HepG2 (cell line): ENCODE measurements around the gene TMEM247. TPM values are rescaled to one million over a fixed set of nuclear protein-coding genes. Genes with fewer than 3 reads are reported as not detected.

Experiments used
- ATAC-seq: fragments of 200-7000 bp; cut with Tn5 transposase; 3 replicates; pipeline ENCODE4 v1.9.1; 2020; ENCODE audit warnings: mild to moderate bottlenecking, moderate library complexity
- BruUV-seq: library from RNA; stranded (reverse); fragments of 400-500 nt; replicated peaks from 2 replicates; lab custom pipeline; 2021; lab: Mats Ljungman, UMichigan
- CTCF ChIA-PET: fragments of 300-600 bp; formaldehyde crosslinking; extraction: SDS; loops from one replicate; lab custom pipeline; 2021; ENCODE audit warnings: low total read pairs, inconsistent platforms, low intra/inter-chr PET ratio; lab: Yijun Ruan, JAX
- POLR2A ChIA-PET: fragments of 350-600 bp; sonication (Branson Sonifier 250); formaldehyde crosslinking; loops from one replicate; lab custom pipeline; 2020; ENCODE audit warnings: antibody characterized with exemption, inconsistent platforms; lab: Yijun Ruan, JAX
- DNase-seq: peaks from one replicate; pipeline ENCODE4 v3.0.0-alpha.2; 2015; ENCODE audit warnings: low spot score
- FAIRE-seq: peaks from 3 replicates; lab custom pipeline; 2011; peaks lifted over from hg19 to GRCh38; lab: Jason Lieb, UNC
- H2AFZ ChIP-seq: one replicate; pipeline ENCODE4 v1.6.1; 2011; ENCODE audit warnings: low read length, inconsistent platforms
- H3K27ac ChIP-seq: fragments of 300-600 bp; 3 replicates; pipeline ENCODE4 v1.8.0; 2011; ENCODE audit warnings: mixed run types, mild to moderate bottlenecking, mixed read lengths, low read length, inconsistent platforms; ENCODE audit not compliant: insufficient read depth; ENCODE audit errors: extremely low read length
- H3K27me3 ChIP-seq, 2 experiments: fragments of 200-600 bp in 1 of 2; 2 replicates in 1 of 2; 3 replicates in 1 of 2; pipeline versions ENCODE4 v1.6.0 to v1.8.0; 2011; ENCODE audit warnings: low read length in 2 of 2, mild to moderate bottlenecking in 2 of 2, moderate library complexity in 2 of 2, inconsistent platforms in 1 of 2; ENCODE audit not compliant: insufficient read depth in 2 of 2, control insufficient read depth in 1 of 2
- H3K36me3 ChIP-seq, 2 experiments: fragments of 200-600 bp in 1 of 2; replicated peaks in 1 of 2; 2 replicates in 1 of 2; 3 replicates in 1 of 2; pipeline versions ENCODE4 v1.5.1 to v1.8.0; 2011; ENCODE audit warnings: low read length in 2 of 2, inconsistent platforms in 1 of 2; ENCODE audit not compliant: insufficient read depth in 2 of 2, control insufficient read depth in 1 of 2
- H3K4me1 ChIP-seq: 2 replicates; pipeline ENCODE4 v1.5.1; 2012; ENCODE audit warnings: low read length, inconsistent platforms; ENCODE audit not compliant: insufficient read depth
- H3K4me2 ChIP-seq: 2 replicates; pipeline ENCODE4 v1.6.0; 2011; ENCODE audit warnings: low read depth, low read length, inconsistent platforms
- H3K4me3 ChIP-seq, 3 experiments: fragments of 200-600 bp in 1 of 3; sonication (generic), shearing (Covaris generic) in 1 of 3; replicated peaks in 1 of 3; 2 replicates each; pipeline ENCODE4 v1.5.1; 2011 to 2016; ENCODE audit warnings: low read length in 3 of 3, inconsistent platforms in 2 of 3, low read depth in 2 of 3, mild to moderate bottlenecking in 2 of 3, control low read depth in 1 of 3, mixed read lengths in 1 of 3; ENCODE audit not compliant: insufficient read depth in 1 of 3
- H3K79me2 ChIP-seq: one replicate; pipeline ENCODE4 v1.6.1; 2011; ENCODE audit warnings: low read length, inconsistent platforms; ENCODE audit not compliant: insufficient read depth
- H3K9ac ChIP-seq: 2 replicates; pipeline ENCODE4 v1.6.0; 2011; ENCODE audit warnings: mild to moderate bottlenecking, low read depth, low read length, inconsistent platforms; ENCODE audit not compliant: insufficient read depth
- H3K9me3 ChIP-seq: 2 replicates; pipeline ENCODE4 v1.5.1; 2012; ENCODE audit warnings: mild to moderate bottlenecking, low read length
- H4K20me1 ChIP-seq: 2 replicates; pipeline ENCODE4 v1.6.0; 2011; ENCODE audit warnings: inconsistent platforms, mild to moderate bottlenecking, low read length, moderate library complexity; ENCODE audit not compliant: insufficient read depth
- PAXIP1 ChIP-seq: sonication (generic); formaldehyde crosslinking; conservative IDR thresholded peaks from 2 replicates; pipeline ENCODE4 v1.4.0; 2020; ENCODE audit warnings: mild to moderate bottlenecking, missing genetic modification reagents, moderate library complexity
- SRY ChIP-seq: sonication (generic); formaldehyde crosslinking; IDR thresholded peaks from 2 replicates; pipeline ENCODE4 v1.8.0; 2022; ENCODE audit warnings: mild to moderate bottlenecking, missing genetic modification reagents
- TFAP4 ChIP-seq: sonication (generic); IDR thresholded peaks from 2 replicates; pipeline ENCODE4 v1.6.1; 2016; ENCODE audit warnings: low read depth, borderline replicate concordance
- THYN1 ChIP-seq: sonication (generic); formaldehyde crosslinking; IDR thresholded peaks from 2 replicates; pipeline ENCODE4 v1.8.1; 2023; ENCODE audit warnings: low read depth, mild to moderate bottlenecking, moderate library complexity, missing genetic modification reagents, borderline replicate concordance
- ZNF292 ChIP-seq: sonication (generic); formaldehyde crosslinking; IDR thresholded peaks from 2 replicates; pipeline ENCODE4 v1.8.1; 2022; ENCODE audit warnings: mild to moderate bottlenecking, low read depth, missing genetic modification reagents, borderline replicate concordance
- ZNF430 ChIP-seq: sonication (generic); formaldehyde crosslinking; IDR thresholded peaks from 2 replicates; pipeline ENCODE4 v1.9.0; 2021; ENCODE audit warnings: mild to moderate bottlenecking, missing genetic modification reagents
- WGBS: methylation state at CpG from one replicate; pipeline ENCODE4 v1.1.6; 2017; ENCODE audit warnings: low lambda C conversion rate; 5-methylcytosine and 5-hydroxymethylcytosine counted together
- in situ Hi-C: cut with HindIII; loops from 2 replicates; pipeline ENCODE4 v1.10.0; 2017; ENCODE audit warnings: low pct_unique_long_range_greater_than_20kb; ENCODE audit not compliant: extremely low pct_ligation_motif_present
- intact Hi-C: fragments of 100-400 bp; cut with micrococcal nuclease; formaldehyde crosslinking; loops from one replicate; pipeline ENCODE4 v1.10.0; 2022; ENCODE audit not compliant: unreplicated experiment
- polyA plus RNA-seq, 8 experiments: library from polyadenylated mRNA; depleted of rRNA in 3 of 8; stranded (reverse) in 7 of 8; unstranded in 1 of 8; fragments of >200 nt; fragmentation: Illumina TruSeq in 4 of 8; extraction: Trizol in 4 of 8; gene quantifications; 2 replicates each; pipeline versions ENCODE4 v1.2.1 to v1.2.3, GENCODE V29; 2011 to 2016; ENCODE audit warnings: low read depth in 4 of 8, missing spikeins in 1 of 8, mixed read lengths in 1 of 8; ENCODE audit not compliant: insufficient read depth in 1 of 8
- total RNA-seq, 5 experiments: library from RNA; depleted of rRNA; stranded (reverse); fragments of >200 nt; fragmentation: Illumina TruSeq; extraction: Trizol; gene quantifications; 2 replicates each; pipeline ENCODE4 v1.2.3, GENCODE V29; 2016; ENCODE audit warnings: low read depth in 1 of 5
- TF ChIP-seq, protein P1 (sequence below): sonication (generic); formaldehyde crosslinking; IDR thresholded peaks from 2 replicates; pipeline ENCODE4 v1.4.0; 2020; ENCODE audit warnings: missing genetic modification reagents
- TF ChIP-seq, protein P2 (sequence below): IDR thresholded peaks from 2 replicates; pipeline ENCODE4 v1.6.1; 2016; ENCODE audit warnings: low read depth, control low read depth

Gene TMEM247
- total and polyA plus RNA-seq, 2 of the 13 experiments (the other 11 are each of a cell fraction or from before 2014, with no cell fraction given), result not detected

DNA sequence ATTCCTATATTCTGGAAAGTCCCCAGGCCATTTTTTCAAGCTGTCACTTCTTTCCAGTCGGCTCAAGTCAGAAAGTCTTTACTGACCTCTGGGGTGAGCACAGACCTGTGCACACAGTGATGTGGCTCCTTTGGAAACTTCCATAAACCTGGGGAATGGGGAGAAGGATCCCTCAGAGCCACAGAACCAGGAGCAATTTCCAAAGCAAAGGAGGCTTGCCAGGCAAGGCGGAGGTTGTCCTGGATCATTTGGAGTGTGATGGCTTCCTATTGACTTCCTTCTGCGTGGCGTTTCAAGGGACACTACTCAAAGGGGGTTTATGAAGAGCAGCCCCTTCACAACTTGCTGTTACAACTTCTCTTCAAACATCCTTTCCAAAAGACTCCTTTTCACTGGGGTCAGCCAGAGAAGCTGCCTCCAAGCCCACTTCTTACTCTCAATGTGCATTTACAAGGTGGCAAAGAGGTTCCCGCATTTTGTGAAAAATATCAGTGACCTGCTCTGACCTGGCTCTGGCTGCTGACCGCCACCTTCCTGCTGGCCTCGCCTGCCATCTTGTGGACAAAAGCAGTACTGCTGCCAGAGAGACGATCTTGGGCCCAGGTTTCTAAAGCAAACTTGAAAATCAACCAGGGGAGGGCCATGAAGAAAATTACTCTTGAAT lies 18.2 kb upstream of the TMEM247 start:
- ChIA-PET CTCF (interaction anchor here (0.9 to 2.4 kb wide), 10 partner anchors 71 to 468 kb away, joined by 3 to 22 read pairs (median 6); no protein-coding TSS in a partner anchor), POLR2A (interaction anchor here (0.6 to 2.0 kb wide), 3 partner anchors 26 to 164 kb away, joined by 3 to 7 read pairs (median 3); partner anchors contain the start of gene EPAS1)
- no peak overlapping the region for H3K27ac ChIP-seq
- no peaks in the 10 kb centered on the region for H4K20me1 ChIP-seq
- H3K9ac ChIP-seq, result no peak overlapping the region
- peak overlapping the region; percentile 36 for H2AFZ ChIP-seq
- BruUV-seq, result no TSS peak
- WGBS, result 24% methylated on average over 8 of the region's 8 CpGs
- no peaks in the 10 kb centered on the region for H3K36me3 ChIP-seq
- FAIRE-seq, result peak; percentile 97
- DNase-seq, result peak; percentile 70
- H3K4me1 ChIP-seq, result peaks cover 46% of the 10 kb centered on the region
- peak overlapping the region in 2 of 3 experiments; percentile 12 to 20; a peak in 3 of 6 replicates for H3K4me3 ChIP-seq
- H3K9me3 ChIP-seq, result no peaks in the 10 kb centered on the region
- H3K4me2 ChIP-seq, result peak overlapping the region; percentile 64
- intact Hi-C loops (loop anchor here (1.0 to 2.0 kb wide), 7 partner anchors 66 to 468 kb away; no protein-coding TSS in a partner anchor), in situ Hi-C loops (no loop called here)
- ATAC-seq, result peak; percentile 73
- H3K27me3 ChIP-seq, result peaks cover 0 to 14% of the 10 kb centered on the region in 2 experiments; a peak in 1 of 5 replicates
- no peaks in the 10 kb centered on the region for H3K79me2 ChIP-seq
- TF ChIP-seq THYN1 (CRISPR knock-in tag) (no peak), TFAP4 (no peak), ZNF430 (CRISPR knock-in tag) (peak; percentile 84; the same call in 1 of the 2 replicates), SRY (CRISPR knock-in tag) (0 out of 2 replicates have a peak, but pooled peaks have one; percentile 26), PAXIP1 (peak; percentile 35; the same call in 1 of the 2 replicates), ZNF292 (peak; percentile 42; the same call in 1 of the 2 replicates)
- TF ChIP-seq, protein P1, sequence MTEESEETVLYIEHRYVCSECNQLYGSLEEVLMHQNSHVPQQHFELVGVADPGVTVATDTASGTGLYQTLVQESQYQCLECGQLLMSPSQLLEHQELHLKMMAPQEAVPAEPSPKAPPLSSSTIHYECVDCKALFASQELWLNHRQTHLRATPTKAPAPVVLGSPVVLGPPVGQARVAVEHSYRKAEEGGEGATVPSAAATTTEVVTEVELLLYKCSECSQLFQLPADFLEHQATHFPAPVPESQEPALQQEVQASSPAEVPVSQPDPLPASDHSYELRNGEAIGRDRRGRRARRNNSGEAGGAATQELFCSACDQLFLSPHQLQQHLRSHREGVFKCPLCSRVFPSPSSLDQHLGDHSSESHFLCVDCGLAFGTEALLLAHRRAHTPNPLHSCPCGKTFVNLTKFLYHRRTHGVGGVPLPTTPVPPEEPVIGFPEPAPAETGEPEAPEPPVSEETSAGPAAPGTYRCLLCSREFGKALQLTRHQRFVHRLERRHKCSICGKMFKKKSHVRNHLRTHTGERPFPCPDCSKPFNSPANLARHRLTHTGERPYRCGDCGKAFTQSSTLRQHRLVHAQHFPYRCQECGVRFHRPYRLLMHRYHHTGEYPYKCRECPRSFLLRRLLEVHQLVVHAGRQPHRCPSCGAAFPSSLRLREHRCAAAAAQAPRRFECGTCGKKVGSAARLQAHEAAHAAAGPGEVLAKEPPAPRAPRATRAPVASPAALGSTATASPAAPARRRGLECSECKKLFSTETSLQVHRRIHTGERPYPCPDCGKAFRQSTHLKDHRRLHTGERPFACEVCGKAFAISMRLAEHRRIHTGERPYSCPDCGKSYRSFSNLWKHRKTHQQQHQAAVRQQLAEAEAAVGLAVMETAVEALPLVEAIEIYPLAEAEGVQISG, result peak; percentile 25; the same call in 1 of the 2 replicates
- TF ChIP-seq, protein P2, sequence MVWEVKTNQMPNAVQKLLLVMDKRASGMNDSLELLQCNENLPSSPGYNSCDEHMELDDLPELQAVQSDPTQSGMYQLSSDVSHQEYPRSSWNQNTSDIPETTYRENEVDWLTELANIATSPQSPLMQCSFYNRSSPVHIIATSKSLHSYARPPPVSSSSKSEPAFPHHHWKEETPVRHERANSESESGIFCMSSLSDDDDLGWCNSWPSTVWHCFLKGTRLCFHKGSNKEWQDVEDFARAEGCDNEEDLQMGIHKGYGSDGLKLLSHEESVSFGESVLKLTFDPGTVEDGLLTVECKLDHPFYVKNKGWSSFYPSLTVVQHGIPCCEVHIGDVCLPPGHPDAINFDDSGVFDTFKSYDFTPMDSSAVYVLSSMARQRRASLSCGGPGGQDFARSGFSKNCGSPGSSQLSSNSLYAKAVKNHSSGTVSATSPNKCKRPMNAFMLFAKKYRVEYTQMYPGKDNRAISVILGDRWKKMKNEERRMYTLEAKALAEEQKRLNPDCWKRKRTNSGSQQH (CRISPR knock-in tag), result 0 out of 2 replicates have a peak, but pooled peaks have one; percentile 46
